NOMO-1 treated with dmso at 0.1 percent for 144 hours (cell line): Measurements from ENCODE around the gene HPX.

ENCODE experiments used
- DNase-seq: peaks from one replicate; lab custom pipeline; 2025; ENCODE audit not compliant: unreplicated experiment; lab: John Stamatoyannopoulos, UW

The HPX gene, protein sequence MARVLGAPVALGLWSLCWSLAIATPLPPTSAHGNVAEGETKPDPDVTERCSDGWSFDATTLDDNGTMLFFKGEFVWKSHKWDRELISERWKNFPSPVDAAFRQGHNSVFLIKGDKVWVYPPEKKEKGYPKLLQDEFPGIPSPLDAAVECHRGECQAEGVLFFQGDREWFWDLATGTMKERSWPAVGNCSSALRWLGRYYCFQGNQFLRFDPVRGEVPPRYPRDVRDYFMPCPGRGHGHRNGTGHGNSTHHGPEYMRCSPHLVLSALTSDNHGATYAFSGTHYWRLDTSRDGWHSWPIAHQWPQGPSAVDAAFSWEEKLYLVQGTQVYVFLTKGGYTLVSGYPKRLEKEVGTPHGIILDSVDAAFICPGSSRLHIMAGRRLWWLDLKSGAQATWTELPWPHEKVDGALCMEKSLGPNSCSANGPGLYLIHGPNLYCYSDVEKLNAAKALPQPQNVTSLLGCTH

DNA sequence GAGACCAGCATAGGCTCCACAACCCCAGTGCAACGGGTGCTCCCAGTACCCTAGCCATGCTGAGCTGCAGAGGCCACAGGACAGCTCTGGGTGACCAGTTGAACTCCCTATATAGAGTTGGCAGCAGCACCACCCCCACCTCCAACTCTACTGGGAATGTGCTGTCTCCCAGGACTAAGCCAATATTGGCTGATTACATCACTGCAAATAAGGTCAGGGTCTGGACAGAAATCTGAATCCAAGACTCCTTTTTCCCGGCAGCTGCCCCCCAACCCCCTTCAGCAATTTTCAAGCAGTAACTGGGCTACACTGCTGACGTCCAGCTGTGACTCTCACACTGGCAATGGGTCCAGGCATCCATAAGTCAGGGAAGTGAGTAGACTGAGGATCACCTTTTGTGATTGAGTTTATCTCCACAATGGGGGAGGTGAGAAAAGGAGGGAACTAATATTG, at the start of gene HPX:
Gene HPX, minus strand, starts transcription at position 82 of the 453 bp plus-strand sequence. Its CDS starts 24 bp downstream, at position 58.
- no peak for DNase-seq

DNA sequence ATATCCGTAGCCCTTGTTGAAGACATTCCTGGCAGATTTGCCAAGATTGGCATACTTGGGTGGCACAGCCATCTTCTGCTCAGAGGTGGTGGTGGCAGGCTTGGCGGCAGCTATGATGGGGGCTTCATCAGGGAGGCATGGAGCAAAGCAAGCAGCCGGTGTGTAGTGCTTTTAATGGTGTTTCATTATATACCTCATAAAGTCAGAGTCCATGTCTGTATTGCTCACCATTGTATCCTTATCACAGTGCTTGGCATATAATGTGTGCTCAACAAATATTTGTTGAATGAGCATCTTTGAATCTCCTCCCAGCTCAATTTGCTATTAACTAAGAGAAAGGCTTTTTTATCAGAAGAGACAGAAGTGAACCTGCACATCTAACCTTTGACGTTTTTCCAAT, 48.5 kb upstream of the HPX start:
- DNase-seq: no peak

DNA sequence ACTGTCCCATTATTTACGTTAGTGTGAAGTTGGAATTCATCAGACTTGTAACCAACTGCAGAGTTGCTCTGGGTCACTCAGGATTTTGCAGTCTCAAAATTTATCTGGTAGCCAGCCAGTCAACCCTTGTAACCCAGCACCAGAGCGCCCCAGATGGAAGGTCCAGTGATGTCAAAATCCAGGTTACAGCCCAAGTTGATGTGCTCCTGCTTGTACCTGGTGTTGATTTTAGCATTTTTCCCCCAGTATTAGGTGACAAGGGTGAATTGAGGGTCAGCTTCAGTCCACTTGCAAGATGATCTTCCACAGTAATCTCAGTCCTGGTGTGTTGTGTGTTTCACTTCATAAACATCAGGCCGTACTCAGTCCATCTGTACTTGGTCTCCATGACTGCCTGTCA, 48.0 kb upstream of the HPX start:
- no peak for DNase-seq

DNA sequence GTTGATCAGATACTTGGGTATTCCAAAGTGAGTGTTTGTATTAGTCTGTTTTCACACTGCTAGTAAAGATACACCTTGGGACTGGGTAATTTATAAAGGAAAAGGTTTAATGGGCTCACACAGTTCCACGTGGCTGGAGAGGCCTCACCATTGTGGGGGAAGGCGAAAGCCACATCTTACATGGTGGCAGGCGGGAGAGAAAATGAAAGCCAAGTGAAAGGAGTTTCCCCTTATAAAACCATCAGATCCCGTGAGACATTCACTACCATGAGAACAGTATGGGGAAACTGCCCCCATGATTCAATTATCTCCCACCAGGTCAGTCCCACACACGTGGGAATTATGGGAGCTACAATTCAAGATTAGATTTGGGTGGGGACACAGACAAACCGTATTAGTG, 47.6 kb upstream of the HPX start:
- DNase-seq: no peak

DNA sequence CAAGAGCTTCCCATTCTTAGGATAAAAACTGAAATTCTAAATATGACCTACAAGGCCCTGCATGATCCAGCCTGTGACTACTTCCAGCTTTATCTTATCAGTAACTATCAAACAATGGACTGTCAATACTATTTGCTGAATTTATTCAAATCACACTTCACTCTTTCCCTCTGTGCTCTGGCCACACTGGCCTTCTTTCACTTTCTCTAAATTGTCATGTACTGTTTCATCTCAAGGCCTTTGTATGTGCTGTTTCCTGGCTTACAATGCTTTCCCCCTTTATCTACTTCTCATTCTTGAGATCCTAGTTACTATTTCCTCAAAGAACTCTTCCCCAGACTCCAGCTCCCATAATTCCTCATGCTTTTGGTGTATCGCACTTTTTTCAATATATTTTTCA, 46.2 kb upstream of the HPX start:
- DNase-seq: no peak

DNA sequence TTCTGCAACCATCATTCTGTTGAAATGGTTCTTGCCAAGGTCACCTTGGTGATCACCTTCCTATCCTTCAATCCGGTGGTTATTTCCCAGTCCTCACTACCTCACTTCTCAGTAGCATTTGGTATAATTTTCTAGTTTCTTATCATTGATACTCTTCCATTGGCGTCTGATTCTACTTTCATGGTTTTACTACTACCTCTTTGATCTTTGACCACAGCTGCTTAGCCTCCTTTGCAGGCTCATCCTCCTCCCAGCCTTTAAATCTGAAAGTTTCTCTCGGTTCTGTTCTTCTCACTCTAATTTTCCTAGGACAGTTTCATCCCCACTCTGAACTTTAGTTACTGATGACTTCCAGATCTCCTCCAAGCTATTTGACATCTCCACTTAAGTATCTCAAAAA, 45.5 kb upstream of the HPX start:
- no peak for DNase-seq

DNA sequence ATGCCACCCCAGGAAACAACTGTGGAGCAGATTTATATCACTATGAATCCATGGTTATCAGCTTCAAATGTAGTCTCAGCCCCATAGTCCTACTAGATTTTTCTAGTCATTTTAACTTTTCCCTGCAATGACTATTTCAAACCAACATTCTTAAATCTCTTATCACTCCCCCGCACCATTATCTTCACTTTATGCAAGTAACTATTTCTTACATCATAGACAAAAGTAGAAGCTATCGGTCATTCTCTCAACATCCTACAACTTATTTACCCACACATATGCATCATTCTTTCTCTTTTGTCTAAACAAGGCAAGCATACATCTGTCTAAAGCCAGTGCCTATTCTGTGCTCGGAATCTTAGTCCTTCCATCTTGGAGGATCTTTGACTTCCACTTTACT, 44.9 kb upstream of the HPX start:
- DNase-seq: no peak

DNA sequence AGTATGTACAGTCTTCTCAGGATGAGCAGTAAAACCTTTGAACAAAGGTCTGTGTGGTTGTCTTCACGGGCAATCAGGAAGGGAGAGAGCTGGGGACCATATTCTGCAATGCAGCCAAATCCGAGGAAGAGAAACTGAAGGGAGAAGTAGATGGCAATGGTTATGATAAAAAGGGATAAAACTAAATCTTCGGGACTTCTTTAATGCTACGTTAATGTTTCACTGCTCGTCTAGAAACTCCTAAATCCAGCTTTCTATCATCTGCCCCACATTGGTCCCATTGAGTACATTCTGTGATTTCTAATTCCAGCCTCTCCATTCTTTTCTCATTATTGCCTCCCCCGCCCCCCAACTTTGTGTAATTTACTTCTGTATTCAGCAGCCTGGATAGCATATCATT, 42.2 kb upstream of the HPX start:
- no peak for DNase-seq

DNA sequence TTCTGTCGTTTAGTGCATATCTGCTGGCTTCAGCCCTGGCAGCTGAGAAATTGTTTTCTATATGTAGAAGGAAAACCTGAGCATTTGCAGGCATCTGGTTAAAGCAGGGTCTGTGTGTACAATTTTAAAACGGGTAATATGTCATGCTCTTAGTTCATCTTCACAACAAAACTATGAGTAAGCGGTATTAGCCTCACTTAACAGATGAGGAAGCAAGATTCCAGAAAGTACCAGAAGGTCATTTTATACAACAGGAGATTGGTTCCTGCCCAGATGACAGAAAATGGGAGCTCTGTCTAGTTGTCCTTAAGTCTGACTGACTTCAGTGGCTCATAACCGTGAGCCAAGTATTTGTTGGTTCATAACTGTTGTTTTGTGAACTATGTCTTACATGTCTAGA, 41.7 kb upstream of the HPX start:
- DNase-seq: no peak

DNA sequence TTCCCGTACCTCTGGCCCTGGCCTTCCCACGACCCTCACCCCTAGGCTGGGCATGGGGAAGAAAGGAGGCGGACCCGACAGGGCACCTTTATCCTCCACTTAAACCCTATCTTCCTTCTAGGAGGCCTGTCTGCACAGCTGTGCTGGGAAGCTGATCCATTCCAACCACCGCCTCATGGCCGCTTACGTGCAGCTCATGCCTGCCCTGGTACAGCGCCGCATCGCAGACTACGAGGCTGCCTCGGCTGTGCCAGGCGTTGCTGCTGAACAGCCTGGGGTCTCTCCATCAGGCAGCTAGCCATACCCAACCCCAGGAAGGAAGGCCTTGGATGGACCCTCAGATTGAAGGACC, 41.1 kb upstream of the HPX start:
- DNase-seq: no peak

DNA sequence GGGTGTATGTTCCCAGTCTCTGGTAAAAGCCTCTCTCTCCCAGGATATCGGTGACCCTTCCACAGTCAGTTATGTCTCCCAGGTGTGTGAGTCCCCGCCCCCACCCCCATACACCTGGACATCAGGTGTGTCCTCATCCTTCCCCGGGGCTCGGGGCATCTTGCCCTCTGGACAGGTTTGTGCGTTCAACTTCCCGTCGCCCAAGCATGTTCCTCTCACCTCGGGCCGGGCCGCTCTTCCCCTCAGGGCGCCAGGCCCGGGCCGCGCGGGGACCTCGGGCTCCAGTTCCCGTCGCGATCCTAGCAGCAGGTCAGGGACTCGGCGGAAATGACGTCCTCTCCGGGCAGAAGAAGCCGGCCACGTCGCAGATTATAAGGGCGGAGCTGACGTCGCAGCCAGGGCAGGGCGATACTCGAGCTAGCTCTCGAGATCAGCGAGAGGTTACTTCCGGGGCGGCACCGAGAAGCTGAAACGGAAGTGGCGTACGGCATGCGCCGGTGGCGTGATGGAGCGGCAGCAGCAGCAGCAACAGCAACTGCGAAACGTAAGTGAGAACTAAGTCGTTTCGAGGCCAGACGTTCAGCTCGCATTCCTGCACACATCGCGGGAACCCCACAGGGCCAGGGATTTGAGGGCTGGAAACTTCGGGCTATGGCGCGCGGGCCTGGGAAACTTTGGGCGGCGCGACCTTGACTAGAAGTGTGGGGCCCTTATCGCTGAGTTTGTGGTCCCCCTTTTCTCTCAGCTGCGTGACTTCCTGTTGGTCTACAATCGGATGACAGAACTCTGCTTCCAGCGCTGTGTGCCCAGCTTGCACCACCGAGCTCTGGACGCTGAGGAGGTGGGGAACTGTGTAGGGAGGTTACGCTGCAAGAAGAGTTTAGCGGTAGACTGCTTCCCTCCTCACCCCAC, 40.5 kb upstream of the HPX start, which contains the start of the genes ARFIP2 and TIMM10B:
Gene ARFIP2, minus strand, starts transcription at position 320 of the 912 bp plus-strand sequence. CDS start 910 bp downstream, outside the sequence.
Gene TIMM10B, plus strand, starts transcription at position 490 of the 912 bp plus-strand sequence. Its CDS starts 16 bp downstream, at position 506.
- DNase-seq: peak; percentile 98

DNA sequence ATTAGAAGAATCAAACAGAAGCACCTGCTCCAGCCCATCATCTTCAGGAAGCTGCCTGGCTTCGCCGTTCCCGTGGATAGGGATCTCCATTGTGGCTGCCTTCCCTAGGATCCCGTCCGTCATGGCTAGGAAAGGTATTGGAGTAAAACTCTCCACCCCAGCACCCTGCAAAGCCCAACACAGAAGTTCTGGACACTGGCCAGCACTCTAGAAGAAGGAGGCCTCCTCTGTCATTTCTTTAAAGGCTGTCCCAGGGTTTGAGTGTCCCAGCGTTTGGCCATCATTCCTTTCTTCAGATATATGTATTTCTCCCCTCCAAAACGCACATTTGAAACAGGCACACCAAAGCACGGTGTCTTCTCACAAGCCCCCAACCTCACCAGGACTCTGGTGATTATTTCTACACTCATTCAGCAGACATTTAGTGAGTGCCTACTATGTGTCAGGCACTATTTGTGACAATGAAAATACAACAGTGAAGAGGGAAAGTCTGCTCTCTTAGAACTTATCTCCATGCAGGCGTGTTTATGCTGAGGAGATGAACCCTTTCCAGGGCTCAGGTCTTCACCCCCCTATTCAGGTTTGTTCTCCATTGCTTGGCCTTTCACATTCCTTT, 39.6 kb upstream of the HPX start:
- DNase-seq: no peak

DNA sequence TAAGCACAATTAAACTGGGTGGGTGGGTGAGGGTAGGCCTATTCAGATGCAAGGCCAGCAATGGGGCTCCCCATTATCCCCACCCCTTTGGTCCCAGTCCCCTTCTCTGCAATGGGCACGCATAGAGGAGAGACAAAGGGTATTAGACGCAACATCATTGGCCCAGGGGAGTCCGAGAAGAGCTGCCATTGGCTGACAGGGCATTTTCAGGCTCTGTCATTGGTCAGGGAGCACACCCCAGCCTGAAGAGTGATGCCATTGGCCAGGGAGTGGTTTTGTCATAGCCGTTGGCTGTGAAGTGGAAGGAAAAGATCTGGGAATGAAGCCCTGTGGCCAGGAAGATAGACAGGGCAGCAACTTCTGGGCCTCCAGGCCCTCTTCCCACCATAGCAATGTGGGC, 35.8 kb upstream of the HPX start:
- no peak for DNase-seq

DNA sequence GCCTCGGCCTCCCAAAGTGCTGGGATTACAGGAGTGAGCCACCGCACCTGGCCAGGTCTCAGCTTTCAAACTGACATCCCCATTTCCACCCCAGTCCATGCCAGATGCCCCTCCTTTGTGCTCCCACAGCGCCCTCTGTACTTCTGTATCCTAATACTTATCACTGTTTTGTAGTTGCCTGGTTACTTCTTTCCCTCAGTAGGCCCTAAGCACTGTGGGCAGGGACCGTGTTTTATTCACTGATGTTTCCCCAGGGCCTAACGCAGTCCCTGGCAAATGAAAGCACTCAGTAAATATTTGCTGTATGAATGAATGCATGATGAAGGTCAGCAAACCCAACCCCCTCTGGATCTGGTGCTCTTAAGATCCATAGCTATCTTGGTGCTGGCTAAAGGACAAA, 35.1 kb upstream of the HPX start:
- no peak for DNase-seq

DNA sequence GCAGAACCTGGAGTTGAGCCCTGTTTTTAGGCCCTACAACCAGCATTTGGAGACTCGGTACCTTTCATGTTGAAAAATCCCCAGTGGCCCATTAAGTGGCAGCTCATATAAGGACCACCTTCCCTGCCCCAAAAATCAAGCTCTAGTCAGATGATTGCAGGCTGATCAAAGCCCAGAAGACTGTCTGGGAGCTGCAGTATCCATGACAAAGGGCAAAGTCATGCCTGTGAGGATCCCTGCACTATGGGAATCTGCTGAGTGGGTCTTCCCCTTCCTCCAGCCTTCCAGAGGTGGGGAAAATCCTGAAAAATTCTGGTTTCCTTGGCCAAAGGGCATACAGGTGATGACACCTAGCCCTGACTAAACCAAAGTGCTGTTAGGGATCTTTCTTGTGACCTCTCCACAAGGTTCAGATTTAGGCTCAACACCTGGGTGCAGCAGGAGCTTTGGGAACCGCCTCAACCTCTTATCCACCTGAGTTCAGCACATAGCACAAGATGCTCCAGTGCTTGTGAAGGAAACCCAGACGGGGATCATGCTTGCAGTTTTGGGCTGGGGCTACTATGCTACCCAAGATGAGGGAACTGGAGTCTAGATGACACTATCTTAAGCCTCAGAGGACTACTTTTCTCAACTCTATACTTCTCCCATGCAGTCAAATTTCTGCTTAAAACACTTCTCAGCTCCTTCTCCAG, 34.2 kb upstream of the HPX start:
- no peak for DNase-seq

DNA sequence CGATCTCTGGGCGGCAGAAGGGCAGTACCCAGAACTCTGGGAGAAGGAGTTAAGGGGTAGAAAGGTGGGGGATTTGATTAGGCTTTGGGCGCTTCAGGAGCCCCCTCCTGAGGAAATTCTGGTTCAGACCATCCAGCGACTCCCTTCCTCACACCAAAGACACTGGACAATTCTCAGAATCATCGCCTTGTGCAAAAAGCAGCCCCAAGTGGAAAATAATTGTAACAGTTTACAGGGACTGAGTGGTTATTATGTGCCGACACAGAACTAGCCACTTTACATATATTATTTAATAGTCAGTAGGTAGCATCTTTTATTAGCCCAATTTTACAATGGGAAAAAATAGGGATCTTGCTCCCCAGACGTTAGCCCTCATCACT, 33.6 kb upstream of the HPX start:
- DNase-seq: no peak

DNA sequence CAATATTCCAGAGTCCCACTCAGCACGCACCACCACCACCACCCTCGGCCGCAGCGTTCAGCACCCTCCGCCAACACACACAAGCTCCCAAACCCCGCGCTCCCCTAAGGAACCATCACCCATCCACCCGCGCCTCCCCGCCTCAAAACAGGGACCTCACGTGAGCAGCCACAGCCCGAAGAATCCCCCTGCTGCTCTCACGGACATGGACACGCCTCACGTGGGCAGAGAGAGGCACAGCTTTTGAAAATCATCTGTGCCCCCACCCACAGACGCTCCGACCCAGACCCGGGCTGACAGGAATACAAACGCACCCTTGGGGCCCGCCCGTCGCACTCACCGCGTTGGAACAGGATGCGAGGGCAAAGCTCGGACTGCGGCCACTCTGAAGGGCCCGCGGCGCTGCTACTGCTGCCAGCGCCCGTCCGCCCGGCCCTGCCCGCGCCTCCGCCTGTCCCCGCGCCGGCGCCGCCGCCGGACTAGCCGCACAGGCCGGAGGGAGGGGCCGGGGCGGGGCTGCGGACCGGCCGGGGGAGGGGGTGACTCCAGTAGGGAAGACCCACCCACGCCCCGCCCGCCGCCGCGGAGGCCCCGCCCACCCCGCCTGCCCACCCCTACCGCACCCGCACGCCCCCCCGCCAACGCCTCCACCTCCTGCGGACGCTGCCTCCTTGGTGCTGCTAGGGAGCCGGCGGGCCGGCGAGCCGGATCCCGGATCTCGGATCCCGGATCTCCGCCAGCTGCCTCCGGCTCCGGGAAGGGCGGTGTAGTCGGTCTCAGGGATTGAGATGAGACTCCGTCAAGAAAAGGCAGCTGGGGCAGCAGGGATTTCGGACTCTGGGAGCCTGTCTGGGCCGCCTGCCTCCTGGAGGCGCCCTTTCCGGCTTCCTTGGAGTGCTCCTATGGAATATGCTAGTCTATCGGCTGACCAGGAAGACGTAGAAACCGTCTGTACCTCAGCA, 32.9 kb upstream of the HPX start, which contains the start of gene TRIM3:
Gene TRIM3, minus strand, starts transcription at position 491 of the 962 bp plus-strand sequence. CDS start 8,246 bp downstream, outside the sequence.
- DNase-seq: peak; percentile 35

DNA sequence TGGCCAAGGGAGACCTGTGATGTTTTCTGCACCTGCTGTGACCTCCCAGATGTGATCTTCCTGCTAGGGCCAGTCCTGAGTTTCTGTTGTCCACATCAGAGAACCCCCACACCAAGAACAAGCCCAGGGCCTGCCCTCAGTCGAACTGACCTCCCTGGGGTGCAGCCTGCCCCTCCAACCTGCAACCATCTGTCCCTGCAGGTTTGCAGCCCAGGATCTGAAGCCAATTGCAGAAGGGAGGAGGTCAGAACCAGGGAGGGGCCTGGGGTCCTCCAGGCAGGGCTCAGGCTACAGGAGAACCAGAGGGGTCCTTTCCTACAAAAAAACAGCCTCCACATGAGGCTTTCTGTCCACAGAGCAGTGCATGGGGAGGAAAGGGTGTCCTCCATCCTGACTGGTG, 32.1 kb upstream of the HPX start:
- no peak for DNase-seq

DNA sequence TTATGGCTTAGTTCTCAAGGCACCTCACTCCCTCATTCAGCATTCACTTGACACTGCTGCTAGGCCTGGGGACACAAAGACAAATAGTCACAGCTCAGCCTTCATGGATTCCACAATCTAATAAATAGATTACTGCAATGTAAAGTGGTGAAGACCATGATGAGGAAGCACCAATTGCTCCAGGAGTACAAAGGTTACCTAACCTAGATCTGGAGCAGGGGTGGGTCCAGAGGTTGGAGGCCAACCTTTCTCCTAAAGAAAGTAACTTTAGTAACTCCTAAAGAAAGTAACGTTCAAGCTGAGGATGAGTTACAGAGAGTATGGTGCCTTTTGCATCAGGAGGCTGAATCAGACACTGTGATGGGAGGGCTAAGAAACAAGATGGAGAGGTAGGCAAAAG, 28.8 kb upstream of the HPX start:
- no peak for DNase-seq
